H9 (cell line): ENCODE measurements around the gene SMIM15. TPM values are rescaled to one million over a fixed set of nuclear protein-coding genes. Genes with fewer than 3 reads are reported as not detected.

Experiments
- DNase-seq: peaks from one replicate; pipeline ENCODE4 v3.0.0-alpha.2; 2017
- H2AFZ ChIP-seq: one replicate; pipeline ENCODE4 v1.6.1; 2013; ENCODE audit warnings: mild to moderate bottlenecking, low read length, control low read depth, moderate library complexity
- H2AK5ac ChIP-seq: 2 replicates; pipeline ENCODE4 v1.6.1; 2013; ENCODE audit warnings: low read length, control low read depth, mixed read lengths; ENCODE audit not compliant: insufficient read length
- H2BK120ac ChIP-seq: one replicate; pipeline ENCODE4 v1.6.1; 2013; ENCODE audit warnings: low read depth, mild to moderate bottlenecking, low read length, control low read depth, inconsistent platforms; ENCODE audit not compliant: poor library complexity, severe bottlenecking
- H2BK12ac ChIP-seq: 2 replicates; pipeline ENCODE4 v1.6.1; 2013; ENCODE audit warnings: low read length, control low read depth, mixed read lengths, low read depth; ENCODE audit not compliant: insufficient read length
- H2BK15ac ChIP-seq: 2 replicates; pipeline ENCODE4 v1.6.1; 2013; ENCODE audit warnings: low read depth, low read length, control low read depth
- H2BK20ac ChIP-seq: one replicate; pipeline ENCODE4 v1.6.1; 2013; ENCODE audit warnings: low read depth, mild to moderate bottlenecking, low read length, control low read depth, inconsistent platforms; ENCODE audit not compliant: poor library complexity, severe bottlenecking
- H2BK5ac ChIP-seq: 2 replicates; pipeline ENCODE4 v1.6.1; 2013; ENCODE audit warnings: low read length, control low read depth, mixed read lengths; ENCODE audit not compliant: insufficient read length
- H3K14ac ChIP-seq: 2 replicates; pipeline ENCODE4 v1.6.1; 2013; ENCODE audit warnings: low read length, control low read depth; ENCODE audit not compliant: insufficient read depth
- H3K18ac ChIP-seq: 2 replicates; pipeline ENCODE4 v1.6.1; 2013; ENCODE audit warnings: low read depth, mild to moderate bottlenecking, mixed read lengths, low read length, control low read depth; ENCODE audit not compliant: insufficient read length
- H3K23ac ChIP-seq: 2 replicates; pipeline ENCODE4 v1.6.1; 2013; ENCODE audit warnings: low read length, control low read depth, mixed read lengths, low read depth; ENCODE audit not compliant: insufficient read length
- H3K23me2 ChIP-seq: 2 replicates; pipeline ENCODE4 v1.6.1; 2013; ENCODE audit warnings: low read depth, mild to moderate bottlenecking, mixed read lengths, low read length, control low read depth; ENCODE audit not compliant: insufficient read length, poor library complexity, severe bottlenecking
- H3K27ac ChIP-seq: 2 replicates; pipeline ENCODE4 v1.5.1; 2013; ENCODE audit warnings: low read length, control low read depth, mixed read lengths, low read depth; ENCODE audit not compliant: insufficient read length
- H3K27me3 ChIP-seq: 2 replicates; pipeline ENCODE4 v1.6.1; 2013; ENCODE audit warnings: low read length, control low read depth, inconsistent platforms; ENCODE audit not compliant: insufficient read depth
- H3K4ac ChIP-seq: 2 replicates; pipeline ENCODE4 v1.6.1; 2013; ENCODE audit warnings: low read depth, mild to moderate bottlenecking, control low read depth, inconsistent platforms, low read length, moderate library complexity
- H3K4me1 ChIP-seq: 2 replicates; pipeline ENCODE4 v1.6.1; 2013; ENCODE audit warnings: low read length, control low read depth, inconsistent platforms; ENCODE audit not compliant: insufficient read depth
- H3K4me2 ChIP-seq: 2 replicates; pipeline ENCODE4 v1.6.1; 2013; ENCODE audit warnings: low read length, control low read depth, mixed read lengths; ENCODE audit not compliant: insufficient read length, insufficient read depth
- H3K56ac ChIP-seq: 2 replicates; pipeline ENCODE4 v1.6.1; 2013; ENCODE audit warnings: low read depth, mild to moderate bottlenecking, mixed read lengths, low read length, control low read depth; ENCODE audit not compliant: insufficient read length
- H3K79me1 ChIP-seq: 2 replicates; pipeline ENCODE4 v1.6.1; 2013; ENCODE audit warnings: low read depth, mild to moderate bottlenecking, moderate library complexity, low read length, control low read depth, inconsistent platforms; ENCODE audit not compliant: insufficient read depth, poor library complexity, severe bottlenecking
- H3K79me2 ChIP-seq: 2 replicates; pipeline ENCODE4 v1.6.1; 2013; ENCODE audit warnings: low read length, control low read depth, inconsistent platforms; ENCODE audit not compliant: insufficient read depth
- H3K9ac ChIP-seq: 2 replicates; pipeline ENCODE4 v1.6.1; 2013; ENCODE audit warnings: low read length, control low read depth, mixed read lengths; ENCODE audit not compliant: insufficient read length; ENCODE audit errors: extremely low read depth
- H3K9me3 ChIP-seq: one replicate; pipeline ENCODE4 v1.6.1; 2013; ENCODE audit warnings: low read depth, low read length, inconsistent platforms; ENCODE audit not compliant: control insufficient read depth
- H3T11ph ChIP-seq: one replicate; pipeline ENCODE4 v1.6.1; 2013; ENCODE audit warnings: mild to moderate bottlenecking, low read length, control low read depth, inconsistent platforms
- H4K20me1 ChIP-seq: one replicate; pipeline ENCODE4 v1.6.1; 2013; ENCODE audit not compliant: control insufficient read depth, insufficient read length, insufficient read depth
- H4K5ac ChIP-seq: 2 replicates; pipeline ENCODE4 v1.6.1; 2013; ENCODE audit warnings: low read depth, mild to moderate bottlenecking, mixed read lengths, low read length, control low read depth; ENCODE audit not compliant: insufficient read length
- H4K8ac ChIP-seq: replicated peaks from 2 replicates; pipeline ENCODE4 v1.6.1; 2013; ENCODE audit warnings: low read length, control low read depth, mixed read lengths, low read depth; ENCODE audit not compliant: insufficient read length
- H4K91ac ChIP-seq: 2 replicates; pipeline ENCODE4 v1.6.1; 2013; ENCODE audit warnings: low read depth, mild to moderate bottlenecking, moderate library complexity, mixed read lengths, low read length, control low read depth; ENCODE audit not compliant: insufficient read length
- H3K27ac Mint-ChIP-seq, 3 experiments: 2 replicates in 2 of 3; 3 replicates in 1 of 3; pipeline ENCODE4 v1.8.0; 2020 to 2021; ENCODE audit warnings: mixed read lengths in 3 of 3, mild to moderate bottlenecking in 1 of 3, moderate library complexity in 1 of 3
- H3K27me3 Mint-ChIP-seq: 2 replicates; pipeline ENCODE4 v1.8.0; 2021; ENCODE audit warnings: low read depth, mild to moderate bottlenecking, moderate library complexity, mixed read lengths
- H3K36me3 Mint-ChIP-seq, 3 experiments: 2 replicates in 2 of 3; 3 replicates in 1 of 3; pipeline ENCODE4 v1.8.0; 2020 to 2021; ENCODE audit warnings: low read depth in 3 of 3, mixed read lengths in 3 of 3; ENCODE audit not compliant: insufficient read depth in 1 of 3
- H3K4me1 Mint-ChIP-seq, 2 experiments: 2 replicates each; pipeline ENCODE4 v1.8.0; 2020; ENCODE audit warnings: mixed read lengths in 2 of 2
- H3K4me3 Mint-ChIP-seq, 2 experiments: 2 replicates in 1 of 2; 3 replicates in 1 of 2; pipeline ENCODE4 v1.8.0; 2020 to 2021; ENCODE audit warnings: mild to moderate bottlenecking in 2 of 2, mixed read lengths in 2 of 2, moderate library complexity in 1 of 2
- H3K9me3 Mint-ChIP-seq, 2 experiments: 2 replicates in 1 of 2; 3 replicates in 1 of 2; pipeline ENCODE4 v1.8.0; 2020; ENCODE audit warnings: mild to moderate bottlenecking in 2 of 2, mixed read lengths in 2 of 2, moderate library complexity in 1 of 2
- CTCF ChIP-seq: fragments of 200-600 bp; sonication (generic); conservative IDR thresholded peaks from 3 replicates; pipeline ENCODE4 v1.8.0; 2021; ENCODE audit warnings: antibody characterized with exemption, mild to moderate bottlenecking
- WGBS: extraction: QIAGEN DNeasy Blood & Tissue Kit; methylation state at CpG from one replicate; pipeline ENCODE4 v1.1.7; 2013; ENCODE audit warnings: missing lambda C conversion rate, low lambda C conversion rate, mixed read lengths; ENCODE audit not compliant: insufficient read length; ENCODE audit errors: extremely low coverage; 5-methylcytosine and 5-hydroxymethylcytosine counted together
- total RNA-seq: library from RNA; stranded (reverse); gene quantifications from 2 replicates; pipeline ENCODE4 v1.2.1, GENCODE V29; 2021

Gene SMIM15
- total RNA-seq, 1 experiment from 2014 or later = 75.3 TPM

GRCh38 chr5:61202213-61202612 lies 39.9 kb upstream of the SMIM15 start:
- no peak overlapping the region for H3K9ac ChIP-seq
- WGBS = no CpG with 5 or more reads among the region's 2 CpGs

More at GRCh38 chr5:61202213-61202612, 39.9 kb upstream of the SMIM15 start:
- peaks cover 0 to 9% of the 10 kb centered on the region in 2 experiments; a peak in 1 of 4 replicates for H3K4me1 Mint-ChIP-seq
- no peaks in the 10 kb centered on the region for H3K9me3 ChIP-seq
- no peak overlapping the region for H3K4ac ChIP-seq
- no peak overlapping the region for H2AK5ac ChIP-seq
- H4K5ac ChIP-seq = no peak overlapping the region
- H3K4me3 Mint-ChIP-seq = no peak overlapping the region
- no peaks in the 10 kb centered on the region for H3K27me3 ChIP-seq
- no peaks in the 10 kb centered on the region for H4K20me1 ChIP-seq
- no peak overlapping the region for H2BK12ac ChIP-seq
- no peak overlapping the region for H4K8ac ChIP-seq
- H3K27ac ChIP-seq = no peak overlapping the region
- H3K14ac ChIP-seq = no peak overlapping the region
- H4K91ac ChIP-seq = no peak overlapping the region
- no peak overlapping the region for H2BK20ac ChIP-seq
- H3K23me2 ChIP-seq = no peaks in the 10 kb centered on the region
- no peak overlapping the region for H3K56ac ChIP-seq
- no peak overlapping the region for H2BK15ac ChIP-seq
- H3K36me3 Mint-ChIP-seq = peaks cover 13 to 22% (median 14%) of the 10 kb centered on the region in 3 experiments; a peak in 6 of 7 replicates
- peaks cover 24 to 29% of the 10 kb centered on the region in 2 experiments for H3K9me3 Mint-ChIP-seq
- H3T11ph ChIP-seq = no peak overlapping the region
- no peak overlapping the region for H3K27ac Mint-ChIP-seq
- no peaks in the 10 kb centered on the region for H3K4me1 ChIP-seq
- H3K79me2 ChIP-seq = no peaks in the 10 kb centered on the region
- no peaks in the 10 kb centered on the region; the same call in 1 of the 2 replicates for H3K27me3 Mint-ChIP-seq
- H3K79me1 ChIP-seq = no peaks in the 10 kb centered on the region
- H2AFZ ChIP-seq = no peak overlapping the region
- H3K4me2 ChIP-seq = no peak overlapping the region
- no peak for DNase-seq
- no peak overlapping the region for H3K18ac ChIP-seq
- H2BK5ac ChIP-seq = no peak overlapping the region
- H2BK120ac ChIP-seq = no peak overlapping the region
- H3K23ac ChIP-seq = no peak overlapping the region
- TF ChIP-seq CTCF = no peak
